Measurements from ENCODE around the gene KRTAP10-12. TPM values are rescaled to one million over a fixed set of nuclear protein-coding genes. Genes with fewer than 3 reads are reported as not detected.
A peak's percentile ranks its signal among the peaks of the same experiment; 100 is the strongest.

Gene KRTAP10-12
- total RNA-seq, 1 experiment from 2014 or later: not detected

DNA sequence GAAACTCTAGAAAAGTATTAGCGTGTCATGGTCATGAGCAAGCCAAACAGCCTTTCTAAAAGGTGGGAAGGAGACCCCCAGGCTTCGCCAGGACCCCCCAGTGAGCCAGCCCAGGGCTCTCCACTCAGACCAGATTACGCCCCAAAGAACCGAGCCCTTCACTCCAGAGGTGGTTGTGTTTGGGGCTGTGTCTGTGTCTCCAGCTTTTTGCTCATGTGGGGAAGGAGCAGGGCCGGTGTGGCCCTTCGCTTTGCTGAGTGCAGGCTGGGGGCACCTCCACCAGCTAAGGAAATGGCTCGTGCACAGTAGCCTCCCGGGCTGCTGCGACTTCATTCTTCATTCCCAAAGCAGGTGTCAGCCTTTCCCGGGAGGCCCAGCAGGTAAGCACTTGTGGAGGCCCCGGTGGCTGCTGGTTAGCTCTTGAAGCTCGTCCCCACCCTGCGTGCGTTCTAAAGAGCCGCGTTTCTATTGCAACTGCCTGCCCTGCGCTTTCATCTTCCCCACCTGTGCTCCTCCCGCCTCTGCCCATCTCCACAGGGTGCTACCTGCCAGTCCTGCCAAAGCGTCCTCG lies 13.9 kb downstream of the KRTAP10-12 start:
- H3K27me3 ChIP-seq (ENCODE audit: control insufficient read depth, insufficient read depth, low read length): peaks cover 83% of the 10 kb centered on the region
- peak overlapping the region; percentile 22 for H3K4me3 ChIP-seq (ENCODE audit: insufficient read depth, low read depth, low read length)
- peak; percentile 78 for DNase-seq
- H3K36me3 ChIP-seq (replicated peaks; ENCODE audit: control insufficient read depth, insufficient read depth, low read length): no peaks in the 10 kb centered on the region

DNA sequence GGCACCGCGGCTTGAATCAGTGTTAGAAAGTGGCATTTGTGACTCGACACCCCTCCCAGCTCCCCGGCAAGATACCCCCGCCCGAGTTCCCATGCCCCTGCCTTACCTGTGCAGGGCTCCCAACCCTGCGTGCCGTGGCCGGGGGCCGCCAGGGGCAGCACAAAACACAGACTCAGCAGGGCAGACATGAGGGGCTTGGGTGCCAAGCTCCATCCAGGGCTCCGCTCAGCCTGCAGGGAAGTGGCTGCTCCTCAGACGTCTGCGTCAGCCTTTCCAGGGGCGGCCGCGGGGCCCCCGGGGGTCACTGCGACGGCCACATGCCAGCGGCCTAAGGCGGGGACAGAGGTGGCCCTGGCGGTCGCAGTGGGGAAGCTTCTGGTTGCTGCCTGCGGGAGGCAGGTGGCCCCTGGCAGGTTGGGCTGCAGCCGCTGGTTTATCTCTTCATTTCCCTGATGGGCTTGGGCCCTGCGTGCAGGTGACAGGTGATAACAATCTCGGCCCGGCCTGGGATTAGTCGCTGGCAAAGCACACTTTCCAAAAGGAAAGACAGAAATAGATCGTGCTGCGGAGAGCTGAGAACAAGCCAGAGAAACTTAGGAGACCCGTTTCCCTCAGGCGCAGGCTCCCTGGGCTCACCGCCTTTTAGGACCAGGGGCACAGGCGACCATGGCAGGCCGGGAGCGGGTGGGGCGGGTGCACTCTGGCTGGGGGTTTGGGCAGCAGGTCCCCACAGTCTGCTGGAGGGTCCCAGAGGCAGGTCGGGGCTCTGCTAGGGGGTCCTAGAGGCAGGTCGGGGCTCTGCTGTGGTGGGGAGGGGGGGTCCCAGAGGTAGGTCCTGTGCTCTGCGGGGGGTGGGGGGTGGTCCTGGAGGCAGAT lies 14.6 kb downstream of the KRTAP10-12 start, which contains the start of gene TSPEAR:
Gene TSPEAR, minus strand, starts transcription at position 246 of the 876 bp plus-strand sequence. Its CDS starts 58 bp downstream, at position 188.
- H3K27me3 ChIP-seq (ENCODE audit: control insufficient read depth, insufficient read depth, low read length): peaks cover 76% of the 10 kb centered on the region
- H3K36me3 ChIP-seq (replicated peaks; ENCODE audit: control insufficient read depth, insufficient read depth, low read length): no peaks in the 10 kb centered on the region
- H3K4me3 ChIP-seq (ENCODE audit: insufficient read depth, low read depth, low read length): peak within 1 kb of the TSS; percentile 22
- peak; percentile 72 for DNase-seq

DNA sequence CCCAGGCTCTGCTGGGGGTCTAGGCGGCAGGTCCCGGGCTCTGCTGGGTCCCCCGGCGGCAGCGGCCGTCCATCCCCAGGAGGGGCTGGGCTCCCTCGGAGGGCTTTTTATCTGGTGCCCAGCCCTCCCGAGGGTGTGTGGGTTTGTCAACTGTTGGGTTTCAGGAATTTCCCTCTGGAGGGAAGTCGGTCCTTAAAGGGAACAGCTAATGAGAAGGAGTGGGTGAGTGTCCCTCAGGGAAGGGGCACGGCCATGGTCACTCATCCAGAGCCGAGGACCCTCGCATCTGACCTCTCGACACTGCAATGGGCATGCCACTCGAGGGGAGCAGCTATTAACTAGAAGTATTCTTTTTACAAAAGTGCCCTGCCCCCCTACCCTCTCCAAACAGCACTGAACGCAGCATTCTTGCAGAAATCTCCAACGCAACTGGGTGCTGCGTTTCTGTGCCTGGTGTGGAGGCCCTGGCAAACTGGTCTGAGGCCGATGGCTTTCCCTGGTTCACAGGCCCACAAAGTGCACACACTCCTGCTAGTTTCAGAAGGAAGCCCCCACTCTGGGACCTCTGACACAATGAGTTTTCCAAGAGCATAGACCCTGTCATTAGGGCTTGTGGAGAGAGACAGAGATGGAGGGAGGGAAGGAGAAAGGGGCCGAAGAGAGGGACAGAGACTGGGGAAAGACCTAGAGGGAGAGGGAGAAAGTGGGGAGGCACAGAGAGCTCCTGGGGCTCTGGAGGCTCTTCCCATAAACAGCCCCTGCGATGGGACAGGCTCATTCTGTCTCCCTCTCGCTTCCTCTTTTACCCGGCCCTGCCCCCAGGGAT lies 15.4 kb downstream of the KRTAP10-12 start:
- no peaks in the 10 kb centered on the region for H3K36me3 ChIP-seq (replicated peaks; ENCODE audit: control insufficient read depth, insufficient read depth, low read length)
- peak overlapping the region; percentile 22 for H3K4me3 ChIP-seq (ENCODE audit: insufficient read depth, low read depth, low read length)
- peak; percentile 70 for DNase-seq
- H3K27me3 ChIP-seq (ENCODE audit: control insufficient read depth, insufficient read depth, low read length): peaks cover 69% of the 10 kb centered on the region

DNA sequence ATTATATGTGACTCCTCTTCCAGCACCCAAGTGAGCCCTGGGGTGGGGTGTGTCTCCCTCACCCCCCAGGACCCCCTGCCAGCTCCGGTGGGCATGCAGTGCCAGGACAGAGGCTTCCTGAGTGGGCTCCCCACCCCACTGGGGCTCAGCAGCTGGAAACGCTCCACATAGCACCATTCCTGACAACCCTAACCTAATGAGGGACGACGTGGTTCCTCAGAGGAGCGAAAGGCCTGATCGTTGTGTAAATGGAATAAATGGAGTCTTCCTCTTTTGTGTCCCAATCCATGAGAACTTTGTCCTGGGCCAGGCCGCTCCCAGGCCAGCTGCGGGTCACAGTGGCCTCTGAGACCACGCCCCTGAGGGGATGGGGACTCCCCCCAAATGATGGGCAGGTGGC lies 16.2 kb downstream of the KRTAP10-12 start:
- H3K27me3 ChIP-seq (ENCODE audit: control insufficient read depth, insufficient read depth, low read length): peaks cover 61% of the 10 kb centered on the region
- no peaks in the 10 kb centered on the region for H3K36me3 ChIP-seq (replicated peaks; ENCODE audit: control insufficient read depth, insufficient read depth, low read length)
- H3K4me3 ChIP-seq (ENCODE audit: insufficient read depth, low read depth, low read length): no peak overlapping the region
- DNase-seq: peak; percentile 34

DNA sequence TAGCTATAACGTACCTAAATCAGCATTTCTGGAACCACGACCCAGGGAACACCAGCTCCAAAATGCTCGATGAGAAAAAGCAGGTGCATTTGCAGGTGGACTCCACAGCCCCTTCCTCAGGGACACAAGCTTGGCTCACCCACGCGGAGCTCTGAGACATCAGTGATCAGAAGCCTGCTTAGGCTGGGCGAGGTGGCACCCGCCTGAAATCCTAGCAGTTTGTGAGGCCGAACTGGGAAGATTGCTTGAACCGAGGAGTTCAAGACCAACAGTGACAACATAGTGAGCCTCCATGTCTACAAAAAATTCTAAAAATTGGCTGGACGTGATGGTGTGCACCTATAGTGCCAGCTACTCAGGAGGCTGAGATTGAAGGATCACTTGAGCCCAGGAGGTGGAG lies 16.9 kb downstream of the KRTAP10-12 start:
- Histone ChIP-seq H3K27me3 (ENCODE audit: control insufficient read depth, insufficient read depth, low read length) (peaks cover 54% of the 10 kb centered on the region), H3K36me3 (replicated peaks; ENCODE audit: control insufficient read depth, insufficient read depth, low read length) (no peaks in the 10 kb centered on the region), H3K4me3 (ENCODE audit: insufficient read depth, low read depth, low read length) (no peak overlapping the region)
- DNase-seq: peak; percentile 8

DNA sequence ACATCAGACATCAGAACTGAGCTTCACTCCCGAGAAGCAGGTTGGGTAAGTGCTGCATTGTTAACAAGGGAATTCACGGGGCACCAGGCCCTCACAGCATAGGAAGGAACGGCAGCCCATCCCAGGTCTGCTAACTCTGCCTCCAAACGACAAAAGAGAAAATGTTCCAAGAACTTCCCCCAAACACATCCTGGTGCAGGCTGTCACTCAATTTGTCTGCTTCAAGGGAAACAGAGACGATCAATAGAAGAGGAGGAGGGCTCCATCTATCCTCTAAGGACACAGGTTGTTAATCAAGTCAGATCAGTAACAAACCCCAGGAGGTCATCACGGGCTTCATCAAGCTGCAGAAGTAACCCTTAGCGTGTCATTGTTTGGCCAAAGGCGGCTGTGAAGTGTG lies 17.9 kb downstream of the KRTAP10-12 start:
- DNase-seq: peak; percentile 22
- no peak overlapping the region for H3K4me3 ChIP-seq (ENCODE audit: insufficient read depth, low read depth, low read length)
- no peaks in the 10 kb centered on the region for H3K36me3 ChIP-seq (replicated peaks; ENCODE audit: control insufficient read depth, insufficient read depth, low read length)
- peaks cover 44% of the 10 kb centered on the region for H3K27me3 ChIP-seq (ENCODE audit: control insufficient read depth, insufficient read depth, low read length)

DNA sequence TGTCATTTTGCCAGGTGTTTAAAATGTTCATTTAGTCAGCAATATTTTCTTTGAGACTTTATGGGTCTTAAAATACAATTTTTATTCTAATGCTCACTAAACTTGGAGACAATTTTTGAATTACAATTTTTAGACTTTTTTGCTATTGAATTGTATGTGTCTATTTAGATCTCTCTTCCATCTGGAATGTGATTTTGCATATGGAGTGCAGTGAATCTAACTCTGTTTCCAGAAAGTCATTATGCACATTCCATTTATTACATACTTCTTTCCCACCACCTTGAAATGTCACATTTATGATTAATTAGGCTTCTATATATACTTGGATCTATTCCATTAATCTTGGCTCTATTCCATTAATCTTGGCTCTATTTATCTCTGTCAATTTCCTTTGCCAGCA lies 20.0 kb downstream of the KRTAP10-12 start:
- DNase-seq: no peak
- H3K36me3 ChIP-seq (replicated peaks; ENCODE audit: control insufficient read depth, insufficient read depth, low read length): no peaks in the 10 kb centered on the region

DNA sequence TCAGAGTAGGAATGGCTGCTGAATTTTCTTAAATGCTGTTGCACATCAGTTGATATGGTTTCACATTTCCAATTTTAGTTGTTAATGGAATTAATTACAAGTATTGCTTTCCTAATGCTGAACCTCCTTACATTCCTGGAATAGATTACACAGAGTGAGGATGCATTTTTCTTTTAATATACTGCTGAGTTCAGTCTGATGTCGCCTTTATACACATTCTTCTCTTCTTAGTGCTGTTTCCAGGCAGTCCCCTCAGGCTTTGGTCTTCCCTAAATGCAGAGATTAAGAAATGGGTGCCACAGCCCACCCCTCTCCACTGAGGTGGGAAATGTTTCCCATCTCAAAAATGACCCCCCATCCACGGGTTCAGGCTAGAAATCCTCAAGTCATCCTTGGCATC lies 21.1 kb downstream of the KRTAP10-12 start:
- Histone ChIP-seq H3K4me3 (ENCODE audit: insufficient read depth, low read depth, low read length) (no peak overlapping the region), H3K27me3 (ENCODE audit: control insufficient read depth, insufficient read depth, low read length) (peaks cover 15% of the 10 kb centered on the region), H3K36me3 (replicated peaks; ENCODE audit: control insufficient read depth, insufficient read depth, low read length) (no peaks in the 10 kb centered on the region)
- DNase-seq: no peak

More for the DNA sequence above, 20.0 kb downstream of the KRTAP10-12 start:
- peaks cover 23% of the 10 kb centered on the region for H3K27me3 ChIP-seq (ENCODE audit: control insufficient read depth, insufficient read depth, low read length)
- no peak overlapping the region for H3K4me3 ChIP-seq (ENCODE audit: insufficient read depth, low read depth, low read length)

DNA sequence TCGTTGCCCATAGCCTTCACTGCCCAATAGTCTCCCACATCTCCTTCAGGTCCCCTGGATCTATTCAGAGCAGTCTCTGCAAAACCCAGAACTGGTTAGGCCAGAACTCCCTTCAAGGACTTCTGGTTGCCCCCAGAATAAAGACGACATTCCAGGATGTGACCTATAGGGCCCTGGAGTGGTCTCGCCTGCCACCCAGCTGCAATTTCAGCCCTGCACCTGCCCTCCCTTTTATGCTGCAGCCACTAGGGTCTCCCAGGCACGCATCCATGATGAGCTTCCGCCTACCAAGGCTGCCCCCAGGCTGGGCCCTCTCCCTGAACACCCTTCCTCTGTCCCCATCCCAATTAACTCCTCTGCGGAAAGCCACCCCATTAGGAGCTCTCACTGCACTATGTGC lies 21.6 kb downstream of the KRTAP10-12 start:
- Histone ChIP-seq H3K4me3 (ENCODE audit: insufficient read depth, low read depth, low read length) (no peak overlapping the region), H3K36me3 (replicated peaks; ENCODE audit: control insufficient read depth, insufficient read depth, low read length) (no peaks in the 10 kb centered on the region), H3K27me3 (ENCODE audit: control insufficient read depth, insufficient read depth, low read length) (peaks cover 15% of the 10 kb centered on the region)
- DNase-seq: peak; percentile 76

DNA sequence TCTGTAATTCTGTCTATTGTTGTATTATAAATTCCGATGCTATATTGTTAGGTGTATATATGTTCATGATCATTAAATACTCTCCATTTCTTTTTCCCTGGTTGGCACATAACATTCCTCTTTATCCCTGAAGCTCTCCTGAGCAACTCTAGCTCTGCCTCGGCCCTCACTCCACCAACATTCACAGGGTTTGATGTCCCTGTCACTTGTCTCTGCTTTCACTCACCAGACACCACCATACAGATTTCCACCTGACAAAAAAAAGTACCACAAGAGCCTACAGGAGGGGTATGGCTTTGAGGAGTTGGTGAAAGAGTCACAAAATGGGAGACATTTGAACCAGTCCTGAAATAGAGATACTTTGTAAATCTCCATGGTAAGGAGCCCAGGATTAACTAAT lies 23.2 kb downstream of the KRTAP10-12 start:
- Histone ChIP-seq H3K36me3 (replicated peaks; ENCODE audit: control insufficient read depth, insufficient read depth, low read length) (no peaks in the 10 kb centered on the region), H3K4me3 (ENCODE audit: insufficient read depth, low read depth, low read length) (no peak overlapping the region), H3K27me3 (ENCODE audit: control insufficient read depth, insufficient read depth, low read length) (peaks cover 19% of the 10 kb centered on the region)
- no peak for DNase-seq

DNA sequence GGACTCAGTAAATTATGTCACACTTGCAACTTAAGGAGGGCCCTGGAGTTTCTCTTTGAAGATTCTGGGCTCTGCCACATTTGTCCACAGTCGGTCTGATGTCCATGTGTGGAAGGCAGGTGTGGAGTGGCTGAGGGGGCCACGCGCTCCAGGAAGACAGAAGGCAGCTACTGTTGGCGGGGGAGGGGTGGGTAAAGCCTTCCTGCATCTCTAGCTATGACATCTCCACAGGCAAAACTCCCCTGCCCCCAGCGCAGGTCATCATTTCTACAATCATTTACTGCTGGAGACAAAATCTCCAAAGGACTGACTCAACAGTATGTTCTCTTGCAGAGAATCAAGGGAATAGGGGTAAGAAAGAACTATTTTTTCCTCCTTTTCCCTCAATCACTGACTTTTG lies 25.8 kb downstream of the KRTAP10-12 start:
- no peak overlapping the region for H3K4me3 ChIP-seq (ENCODE audit: insufficient read depth, low read depth, low read length)
- H3K27me3 ChIP-seq (ENCODE audit: control insufficient read depth, insufficient read depth, low read length): peaks cover 19% of the 10 kb centered on the region
- H3K36me3 ChIP-seq (replicated peaks; ENCODE audit: control insufficient read depth, insufficient read depth, low read length): no peaks in the 10 kb centered on the region
- DNase-seq: peak; percentile 56

DNA sequence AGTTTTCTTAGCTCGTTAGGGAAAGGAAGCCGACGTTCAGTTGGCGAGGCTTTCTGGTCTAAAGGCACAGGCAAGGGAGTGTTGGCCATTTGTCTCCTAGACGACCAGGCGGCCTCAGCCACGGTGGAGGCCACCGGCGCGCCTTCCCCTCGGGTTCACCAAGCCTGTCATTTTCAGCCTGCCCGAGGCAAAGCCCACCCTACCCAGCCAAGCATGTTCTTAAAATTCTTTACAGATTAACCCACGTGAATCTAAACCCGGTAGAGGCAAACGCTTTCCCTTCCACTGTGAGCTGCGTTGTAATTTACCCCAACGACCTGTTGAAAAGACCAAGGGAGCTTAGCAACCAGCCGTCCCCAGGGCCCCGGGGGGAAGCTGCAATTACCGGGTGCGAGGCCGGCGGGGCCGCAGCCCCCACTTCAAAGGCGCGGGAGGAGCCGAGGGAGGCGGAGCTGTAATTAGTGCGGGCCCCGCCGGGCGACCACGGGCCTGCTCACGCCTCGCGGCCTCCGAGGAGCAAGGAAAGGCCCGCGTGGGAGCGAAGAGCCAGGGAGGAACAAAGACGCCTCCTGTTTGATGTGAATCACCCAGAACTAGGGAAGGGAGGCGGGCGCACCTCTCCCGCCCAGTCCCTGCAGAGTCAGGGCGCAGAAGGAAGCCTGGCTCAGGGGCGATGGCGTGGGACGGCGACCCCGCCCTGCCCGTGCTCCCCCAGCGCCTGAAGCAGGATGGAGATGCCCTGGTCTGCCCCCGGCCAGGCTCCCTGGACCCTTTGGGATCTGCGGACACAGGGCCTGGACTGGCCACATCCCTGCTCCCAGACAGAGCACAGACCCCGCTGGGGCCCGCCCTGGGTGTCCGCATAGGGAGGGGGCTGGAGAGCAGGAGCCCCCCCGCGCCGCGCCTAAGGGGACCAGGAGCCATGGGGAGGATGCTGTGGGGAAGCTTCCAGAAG lies 26.5 kb downstream of the KRTAP10-12 start:
- Histone ChIP-seq H3K36me3 (replicated peaks; ENCODE audit: control insufficient read depth, insufficient read depth, low read length) (no peaks in the 10 kb centered on the region), H3K4me3 (ENCODE audit: insufficient read depth, low read depth, low read length) (peak overlapping the region; percentile 19; the same call in 1 of the 2 replicates), H3K27me3 (ENCODE audit: control insufficient read depth, insufficient read depth, low read length) (peaks cover 19% of the 10 kb centered on the region)
- peak; percentile 86 for DNase-seq

DNA sequence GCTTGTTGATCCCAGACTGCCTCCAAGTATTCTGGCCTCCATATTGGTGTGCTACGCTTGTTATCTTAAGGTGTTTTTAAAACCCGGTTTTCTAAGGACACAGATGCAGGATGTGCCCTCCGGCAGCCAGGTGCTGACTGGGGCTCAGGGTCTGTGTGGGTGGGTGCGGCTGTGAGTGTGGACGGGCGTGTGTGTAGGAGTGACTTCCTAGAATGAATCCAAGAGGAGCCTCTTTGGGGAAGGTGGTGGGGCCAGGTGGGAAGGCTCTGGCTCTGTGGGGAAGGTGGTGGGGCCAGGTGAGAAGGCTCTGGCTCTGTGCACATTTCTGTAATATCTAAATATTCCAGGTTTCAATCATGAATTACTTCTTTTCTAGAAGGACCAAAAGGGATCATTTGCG lies 27.2 kb downstream of the KRTAP10-12 start:
- no peak overlapping the region for H3K4me3 ChIP-seq (ENCODE audit: insufficient read depth, low read depth, low read length)
- H3K27me3 ChIP-seq (ENCODE audit: control insufficient read depth, insufficient read depth, low read length): peaks cover 19% of the 10 kb centered on the region
- H3K36me3 ChIP-seq (replicated peaks; ENCODE audit: control insufficient read depth, insufficient read depth, low read length): no peaks in the 10 kb centered on the region
- no peak for DNase-seq
